GM19324 (cell line): ENCODE data around the gene UFL1.

Source experiments
- ATAC-seq: cut with Tn5 transposase; IDR thresholded peaks from one replicate; pipeline ENCODE4 v1.9.1; 2021; ENCODE audit warnings: mild to moderate bottlenecking, moderate library complexity; ENCODE audit not compliant: unreplicated experiment, low FRiP score

Gene UFL1

DNA sequence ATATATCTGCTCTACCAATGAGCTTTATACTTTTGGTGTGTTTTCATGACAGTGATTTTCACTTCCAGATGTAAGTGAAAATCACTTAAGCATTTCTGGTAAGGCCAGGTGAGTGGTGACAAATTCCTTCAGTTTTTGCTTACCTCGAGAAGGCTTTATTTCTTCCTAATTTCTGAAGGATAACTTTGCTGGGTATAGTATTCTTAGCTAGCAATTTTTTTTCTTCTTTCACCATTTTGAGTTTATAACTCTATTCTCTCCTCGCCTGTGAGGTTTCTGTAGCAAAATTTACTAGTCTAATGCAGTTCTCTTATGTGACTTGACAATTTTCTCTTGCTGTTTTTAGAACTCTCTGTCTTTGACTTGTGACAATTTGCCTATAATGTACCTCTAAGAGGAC, 48.4 kb downstream of the UFL1 start:
- no peak for ATAC-seq

DNA sequence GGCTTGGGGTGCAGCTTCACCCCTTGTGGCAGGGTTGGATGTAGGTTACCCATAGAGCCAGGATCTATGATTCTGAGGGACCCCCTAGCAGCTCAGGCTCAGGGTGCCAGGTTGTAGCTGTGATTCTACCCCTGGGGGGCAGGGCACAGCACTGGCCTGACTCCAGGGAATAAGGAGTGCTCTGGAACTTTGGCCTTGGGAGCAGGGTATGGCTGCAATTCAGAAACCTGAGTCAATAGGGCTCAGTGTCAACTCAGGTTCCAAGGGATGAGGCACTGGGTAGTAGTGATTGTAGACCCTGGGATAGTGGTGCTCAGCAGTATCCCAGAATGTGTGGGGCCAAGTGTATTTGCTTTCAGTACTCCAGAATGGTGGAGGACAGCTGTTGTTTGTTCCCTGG, 49.9 kb downstream of the UFL1 start:
- ATAC-seq, result no peak

DNA sequence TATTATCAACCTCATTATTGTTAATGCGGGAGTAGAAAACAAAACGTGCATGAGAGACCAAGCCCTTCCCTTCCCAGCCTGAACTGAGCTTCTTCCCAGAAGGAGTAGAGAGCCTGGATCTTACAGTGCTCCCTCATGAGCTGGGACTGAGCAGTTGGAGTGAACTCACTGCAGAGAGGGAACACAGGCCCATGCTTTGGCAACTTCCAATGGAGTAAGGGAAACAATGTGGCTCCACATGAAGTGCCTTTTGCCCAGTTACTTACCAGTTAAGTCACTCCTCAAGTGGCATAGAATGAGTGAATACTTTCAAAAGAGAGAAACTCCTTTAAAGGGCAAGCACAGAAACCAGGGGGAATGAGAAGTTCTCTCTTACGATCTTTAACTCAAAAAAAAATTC, 53.8 kb downstream of the UFL1 start:
- ATAC-seq, result no peak

DNA sequence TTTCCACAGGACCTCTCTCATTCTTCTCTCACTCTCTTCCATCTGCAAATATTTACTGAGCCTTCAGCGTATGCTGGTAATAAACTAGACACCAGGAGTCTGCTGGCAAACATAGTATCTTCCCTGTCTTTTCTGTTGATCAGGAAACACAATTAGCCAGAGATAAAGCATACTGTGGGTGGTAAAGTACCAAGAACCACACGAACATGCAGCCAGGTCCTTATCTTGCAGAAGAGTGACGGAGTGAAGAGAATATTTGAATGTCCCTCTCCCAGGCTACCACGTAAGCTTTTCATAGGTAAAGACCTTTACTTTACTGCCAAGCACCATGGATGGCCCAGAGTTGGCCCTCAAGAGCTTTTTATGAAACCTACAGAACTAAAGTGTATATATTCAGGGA, 54.6 kb downstream of the UFL1 start:
- no peak for ATAC-seq

DNA sequence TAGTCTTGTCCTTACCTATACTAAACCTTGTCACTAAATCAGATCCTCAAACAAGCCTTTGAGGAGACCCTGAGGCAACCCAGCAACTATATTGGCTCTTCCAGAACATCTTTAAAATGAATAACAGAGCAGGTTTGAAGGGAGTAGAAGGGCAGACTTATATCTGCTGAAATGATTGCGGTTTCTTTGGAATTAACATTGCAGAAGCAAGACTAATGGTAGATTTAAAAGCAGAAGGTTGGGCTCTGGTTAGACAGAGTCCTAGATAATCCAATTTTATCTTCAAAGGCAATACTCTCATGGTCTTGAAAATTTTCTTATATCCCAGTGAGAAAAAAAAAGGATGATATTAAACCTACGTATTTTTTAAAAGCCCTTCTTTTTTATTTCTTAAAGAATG, 60.4 kb downstream of the UFL1 start:
- no peak for ATAC-seq

DNA sequence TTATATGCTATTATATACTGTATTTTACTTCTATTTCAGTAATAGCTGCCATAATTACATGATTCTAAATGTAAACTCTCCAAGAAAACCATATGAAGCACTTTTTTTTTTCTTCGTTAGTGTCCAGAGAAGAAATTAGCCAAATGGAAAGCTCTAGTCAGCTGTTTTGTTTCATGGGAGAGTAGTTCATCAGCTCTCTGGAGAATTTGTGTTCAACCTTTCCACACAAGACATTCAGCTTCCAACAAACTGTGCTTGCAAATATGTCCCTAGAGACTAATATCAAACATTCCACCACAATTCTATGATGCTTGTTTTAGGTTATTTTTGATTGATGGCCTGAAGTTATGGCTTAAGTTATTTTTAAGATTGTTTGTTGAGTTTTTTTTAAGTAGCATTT, 60.8 kb downstream of the UFL1 start:
- no peak for ATAC-seq

DNA sequence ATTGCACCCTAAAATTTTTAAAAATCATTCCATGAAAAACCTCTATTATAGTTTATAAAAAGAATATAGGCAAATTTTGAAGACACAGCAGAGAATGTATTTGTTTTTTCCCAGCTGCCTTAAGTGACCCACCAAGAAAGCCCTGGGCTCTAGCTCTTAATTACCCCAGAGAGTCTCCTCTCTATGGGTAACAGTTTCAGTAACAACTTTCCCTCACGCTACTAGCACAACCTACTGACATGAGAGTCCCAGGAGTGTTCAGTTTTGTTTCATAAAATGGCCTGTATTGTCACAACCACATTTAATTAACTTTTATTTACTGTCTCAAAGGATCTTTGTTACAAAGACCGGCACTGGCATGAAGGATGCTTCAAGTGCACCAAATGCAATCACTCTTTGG, 82.8 kb downstream of the UFL1 start:
- ATAC-seq, result no peak
